WTC11 (cell line): ENCODE data around the gene NDST3. TPM values are rescaled to one million over a fixed set of nuclear protein-coding genes. Genes with fewer than 3 reads are reported as not detected.

ENCODE experiments used
- ATAC-seq: fragments of 200-7000 bp; cut with Tn5 transposase; 2 replicates; pipeline ENCODE4 v1.10.0; 2021; ENCODE audit warnings: mild to moderate bottlenecking, moderate library complexity
- CTCF ChIA-PET: fragments of 300-600 bp; sonication (Branson Sonifier 250); formaldehyde crosslinking; loops from one replicate; lab custom pipeline; 2021; ENCODE audit warnings: antibody characterized with exemption; lab: Charles Lee
- POLR2A ChIA-PET: fragments of 350-600 bp; sonication (Branson Sonifier 250); formaldehyde crosslinking; loops from one replicate; lab custom pipeline; 2021; ENCODE audit warnings: antibody characterized with exemption; lab: Charles Lee
- DNase-seq: peaks from one replicate; pipeline ENCODE4 v3.0.0; 2021; ENCODE audit warnings: low spot score
- H3K27ac Mint-ChIP-seq: 2 replicates; pipeline ENCODE4 v1.8.0; 2021; ENCODE audit warnings: mixed read lengths
- H3K27me3 Mint-ChIP-seq: 2 replicates; pipeline ENCODE4 v1.8.0; 2021; ENCODE audit warnings: low read depth, mild to moderate bottlenecking, moderate library complexity, mixed read lengths
- H3K36me3 Mint-ChIP-seq: 2 replicates; pipeline ENCODE4 v1.8.0; 2021; ENCODE audit warnings: mixed read lengths
- H3K4me1 Mint-ChIP-seq: 2 replicates; pipeline ENCODE4 v1.8.0; 2022; ENCODE audit warnings: mixed read lengths
- H3K4me3 Mint-ChIP-seq: 2 replicates; pipeline ENCODE4 v1.8.0; 2021; ENCODE audit warnings: mild to moderate bottlenecking, moderate library complexity, mixed read lengths
- H3K9me3 Mint-ChIP-seq: 2 replicates; pipeline ENCODE4 v1.8.0; 2021; ENCODE audit warnings: mixed read lengths
- ATF2 ChIP-seq: sonication (generic); formaldehyde crosslinking; IDR thresholded peaks from 2 replicates; pipeline ENCODE4 v1.8.1; 2022; ENCODE audit warnings: low read depth, missing genetic modification reagents, borderline replicate concordance
- ESRRA ChIP-seq: sonication (generic); formaldehyde crosslinking; IDR thresholded peaks from 2 replicates; pipeline ENCODE4 v1.8.1; 2022; ENCODE audit warnings: mild to moderate bottlenecking, missing genetic modification reagents, borderline replicate concordance
- FOXK1 ChIP-seq: sonication (generic); formaldehyde crosslinking; IDR thresholded peaks from 2 replicates; pipeline ENCODE4 v1.8.0; 2022; ENCODE audit warnings: mild to moderate bottlenecking, moderate library complexity, missing genetic modification reagents
- FOXP4 ChIP-seq: sonication (generic); formaldehyde crosslinking; IDR thresholded peaks from 2 replicates; pipeline ENCODE4 v1.8.0; 2022; ENCODE audit warnings: mild to moderate bottlenecking, missing genetic modification reagents
- GABPB1 ChIP-seq: sonication (generic); formaldehyde crosslinking; IDR thresholded peaks from 2 replicates; pipeline ENCODE4 v1.8.1; 2023; ENCODE audit warnings: mild to moderate bottlenecking, missing genetic modification reagents
- GTF2I ChIP-seq: fragments of 250-450 bp; sonication (Bioruptor Pico); conservative IDR thresholded peaks from 2 replicates; pipeline ENCODE4 v1.4.0; 2021; ENCODE audit warnings: mild to moderate bottlenecking
- HMGXB4 ChIP-seq: sonication (generic); formaldehyde crosslinking; IDR thresholded peaks from 2 replicates; pipeline ENCODE4 v1.8.1; 2023; ENCODE audit warnings: mild to moderate bottlenecking, moderate library complexity, missing genetic modification reagents
- NFYB ChIP-seq: sonication (generic); formaldehyde crosslinking; conservative IDR thresholded peaks from 2 replicates; pipeline ENCODE4 v1.8.0; 2022; ENCODE audit warnings: low read depth, missing genetic modification reagents
- OVOL2 ChIP-seq: fragments of 250-450 bp; sonication (Bioruptor Pico); IDR thresholded peaks from 2 replicates; pipeline ENCODE4 v1.9.0; 2021; ENCODE audit warnings: mild to moderate bottlenecking, borderline replicate concordance
- PRDM15 ChIP-seq: sonication (generic); formaldehyde crosslinking; IDR thresholded peaks from 2 replicates; pipeline ENCODE4 v1.8.0; 2022; ENCODE audit warnings: missing genetic modification reagents
- PRRX2 ChIP-seq: fragments of 250-450 bp; sonication (Bioruptor Pico); IDR thresholded peaks from 2 replicates; pipeline ENCODE4 v1.8.0; 2021; ENCODE audit warnings: mild to moderate bottlenecking
- RORB ChIP-seq: fragments of 250-450 bp; sonication (Bioruptor Pico); IDR thresholded peaks from 2 replicates; pipeline ENCODE4 v1.9.0; 2021; ENCODE audit warnings: mild to moderate bottlenecking
- SMAD4 ChIP-seq: sonication (generic); formaldehyde crosslinking; IDR thresholded peaks from 2 replicates; pipeline ENCODE4 v1.8.0; 2022; ENCODE audit warnings: mild to moderate bottlenecking, missing genetic modification reagents
- SOX15 ChIP-seq: fragments of 250-450 bp; sonication (Bioruptor Pico); IDR thresholded peaks from 2 replicates; pipeline ENCODE4 v1.9.0; 2021; ENCODE audit warnings: mild to moderate bottlenecking
- TCF7 ChIP-seq: sonication (generic); formaldehyde crosslinking; IDR thresholded peaks from 2 replicates; pipeline ENCODE4 v1.8.0; 2022; ENCODE audit warnings: mild to moderate bottlenecking, low read depth, missing genetic modification reagents, moderate library complexity
- TEAD4 ChIP-seq: sonication (generic); formaldehyde crosslinking; IDR thresholded peaks from 2 replicates; pipeline ENCODE4 v1.8.0; 2022; ENCODE audit warnings: mild to moderate bottlenecking, missing genetic modification reagents
- ZBTB21 ChIP-seq: sonication (generic); formaldehyde crosslinking; IDR thresholded peaks from 2 replicates; pipeline ENCODE4 v1.8.1; 2023; ENCODE audit warnings: mild to moderate bottlenecking, missing genetic modification reagents, borderline replicate concordance
- ZMAT4 ChIP-seq: fragments of 250-450 bp; sonication (Bioruptor Pico); IDR thresholded peaks from 2 replicates; pipeline ENCODE4 v1.9.0; 2021; ENCODE audit warnings: mild to moderate bottlenecking
- ZNF263 ChIP-seq: sonication (generic); formaldehyde crosslinking; IDR thresholded peaks from 2 replicates; pipeline ENCODE4 v1.8.1; 2022; ENCODE audit warnings: low read depth, mild to moderate bottlenecking, moderate library complexity, missing genetic modification reagents
- ZNF423 ChIP-seq: fragments of 250-450 bp; sonication (Bioruptor Pico); IDR thresholded peaks from 2 replicates; pipeline ENCODE4 v2.1.2; 2022; ENCODE audit warnings: mild to moderate bottlenecking, moderate library complexity
- ZNF512 ChIP-seq: sonication (generic); formaldehyde crosslinking; IDR thresholded peaks from 2 replicates; pipeline ENCODE4 v1.8.1; 2022; ENCODE audit warnings: missing genetic modification reagents, borderline replicate concordance
- total RNA-seq: library from RNA; stranded (reverse); gene quantifications from 3 replicates; pipeline ENCODE4 v1.2.3, GENCODE V29; 2021

Gene NDST3
- total RNA-seq, 1 experiment from 2014 or later, result 0.37 TPM

GRCh38 chr4:118033148-118034052 is 886 bp upstream of the NDST3 start (continued):
- TF ChIP-seq FOXP4 (CRISPR knock-in tag) (no peak), GTF2I (peak; percentile 65; the same call in 1 of the 2 replicates), NFYB (CRISPR knock-in tag) (no peak), ZNF263 (CRISPR knock-in tag) (no peak), OVOL2 (CRISPR knock-in tag) (no peak), FOXK1 (CRISPR knock-in tag) (no peak), ATF2 (CRISPR knock-in tag) (no peak), TCF7 (CRISPR knock-in tag) (no peak), ZMAT4 (CRISPR knock-in tag) (no peak), GABPB1 (CRISPR knock-in tag) (no peak), ZBTB21 (CRISPR knock-in tag) (0 out of 2 replicates have a peak, but pooled peaks have one; percentile 40), TEAD4 (CRISPR knock-in tag) (no peak), RORB (CRISPR knock-in tag) (no peak), ESRRA (CRISPR knock-in tag) (no peak), ZNF423 (CRISPR knock-in tag) (peak; percentile 64), SOX15 (CRISPR knock-in tag) (no peak), PRRX2 (CRISPR knock-in tag) (no peak)
- TF ChIP-seq, all 79 proteins: peak for 16

- Mint-ChIP-seq H3K36me3 (no peaks in the 10 kb centered on the region), H3K9me3 (no peaks in the 10 kb centered on the region), H3K4me1 (peaks cover 15% of the 10 kb centered on the region), H3K27me3 (peaks cover 16% of the 10 kb centered on the region), H3K27ac (no peak overlapping the region), H3K4me3 (no peak overlapping the region)
- CTCF ChIA-PET, result no interaction called here
- DNase-seq (no peak), ATAC-seq (no peak)
- POLR2A ChIA-PET, result no interaction called here
- TF ChIP-seq OVOL2 (CRISPR knock-in tag) (no peak), ZNF512 (no peak), PRDM15 (CRISPR knock-in tag) (no peak), ZMAT4 (CRISPR knock-in tag) (no peak), HMGXB4 (no peak), SOX15 (CRISPR knock-in tag) (no peak), FOXP4 (CRISPR knock-in tag) (no peak), GABPB1 (CRISPR knock-in tag) (no peak), ZBTB21 (CRISPR knock-in tag) (no peak), SMAD4 (CRISPR knock-in tag) (no peak)
These were observed 1.0 kb downstream of the NDST3 start for GRCh38 chr4:118035309-118035708.
